HG02642 (cell line): ENCODE data around the gene MYO5B.
A peak's percentile ranks its signal among the peaks of the same experiment; 100 is the strongest.

Experiments
- ATAC-seq: cut with Tn5 transposase; IDR thresholded peaks from one replicate; pipeline ENCODE4 v1.9.1; 2021; ENCODE audit warnings: mild to moderate bottlenecking; ENCODE audit not compliant: unreplicated experiment, poor library complexity

The MYO5B gene

DNA sequence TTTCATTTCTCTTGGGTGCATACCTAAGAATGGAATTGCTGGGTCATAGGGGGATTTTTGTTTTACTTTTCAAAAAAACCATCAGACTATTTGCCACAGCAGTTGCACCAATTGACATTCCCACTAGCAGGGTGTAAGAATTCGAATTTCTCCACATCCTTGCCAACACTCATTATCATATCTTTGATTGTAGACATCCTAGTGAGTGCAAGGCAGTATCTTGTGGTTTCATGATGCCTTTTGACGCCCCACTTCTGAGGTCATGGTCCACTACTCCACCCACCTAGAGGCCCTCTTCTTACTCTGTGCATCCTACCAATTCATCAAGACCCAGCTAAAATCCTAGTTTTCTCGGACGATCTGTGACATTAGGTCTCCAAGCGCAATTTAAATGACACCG lies 161.9 kb downstream of the MYO5B start:
- no peak for ATAC-seq

DNA sequence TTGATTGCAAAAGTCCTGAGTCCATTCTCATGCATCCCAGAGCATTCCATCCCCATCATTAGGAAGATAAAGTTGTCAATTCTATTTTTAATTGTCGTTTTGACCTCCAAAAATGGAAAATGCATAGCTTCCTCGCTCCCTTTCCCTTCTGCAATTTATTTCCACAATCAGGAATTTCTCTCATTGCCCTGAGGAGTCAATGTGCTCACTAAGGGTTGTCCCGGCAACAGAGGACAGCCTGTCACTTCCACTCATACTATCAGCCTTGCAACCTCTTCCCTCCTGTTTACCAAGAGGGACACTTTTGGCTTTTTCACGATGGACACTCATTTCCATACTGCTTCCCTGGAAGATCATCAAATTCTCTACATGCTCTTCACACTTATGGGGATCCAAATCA lies 164.8 kb downstream of the MYO5B start:
- ATAC-seq, result no peak

DNA sequence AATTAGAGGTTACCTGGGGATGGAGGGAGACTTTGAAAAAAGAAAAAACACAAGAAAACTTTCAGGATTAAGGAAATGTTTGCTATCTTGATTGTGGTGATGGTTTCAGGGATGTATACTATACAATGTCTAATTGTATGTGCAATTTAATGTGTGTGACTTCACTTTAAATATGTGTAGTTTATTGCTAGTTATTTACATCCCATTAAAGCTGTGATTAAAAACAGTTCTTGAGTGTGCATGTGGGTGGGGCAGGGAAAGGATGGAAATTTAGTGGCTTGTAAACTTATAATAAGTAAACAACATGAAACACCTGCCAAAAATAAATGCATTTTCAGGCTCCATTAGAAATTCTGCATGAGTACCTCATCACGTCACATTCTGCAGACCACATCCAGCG lies 167.0 kb downstream of the MYO5B start:
- no peak for ATAC-seq

DNA sequence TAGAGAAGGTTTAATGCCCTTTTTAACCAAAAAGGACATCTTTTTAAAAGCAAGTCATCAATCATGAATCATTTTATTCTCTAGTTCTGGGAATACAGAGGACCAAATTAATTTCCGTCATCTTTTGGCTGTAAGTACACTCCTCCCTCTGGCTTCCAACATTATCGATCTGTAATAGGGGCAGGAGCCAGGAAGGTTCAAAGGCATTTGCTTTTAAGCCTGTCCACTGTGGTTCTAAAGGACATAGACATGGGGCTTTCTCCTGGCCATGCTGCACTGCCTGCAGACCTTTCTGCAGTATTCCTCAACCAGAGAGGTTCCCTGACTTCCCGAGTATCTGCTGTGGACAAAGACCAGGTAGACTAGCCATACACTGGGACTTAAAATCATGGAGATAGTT lies 170.5 kb downstream of the MYO5B start:
- no peak for ATAC-seq

DNA sequence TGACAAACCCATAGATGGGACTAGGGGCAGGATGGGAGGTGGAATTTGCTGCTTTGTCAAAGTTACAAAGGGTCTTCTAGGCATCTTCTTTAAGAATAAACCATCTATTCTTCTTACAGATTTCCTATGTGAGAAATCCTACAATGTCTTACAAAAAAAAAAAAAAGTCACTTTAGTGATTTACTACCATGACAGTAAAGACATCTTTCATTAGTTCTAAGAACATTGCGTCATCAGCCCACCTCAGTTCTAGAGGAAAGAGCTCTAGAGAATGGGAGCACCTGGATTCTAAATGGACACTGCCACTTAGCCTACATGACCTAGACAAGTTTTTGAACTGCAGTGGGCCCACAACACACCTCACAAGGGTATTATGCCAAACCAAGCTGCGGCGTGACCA lies 172.0 kb downstream of the MYO5B start:
- ATAC-seq, result no peak

DNA sequence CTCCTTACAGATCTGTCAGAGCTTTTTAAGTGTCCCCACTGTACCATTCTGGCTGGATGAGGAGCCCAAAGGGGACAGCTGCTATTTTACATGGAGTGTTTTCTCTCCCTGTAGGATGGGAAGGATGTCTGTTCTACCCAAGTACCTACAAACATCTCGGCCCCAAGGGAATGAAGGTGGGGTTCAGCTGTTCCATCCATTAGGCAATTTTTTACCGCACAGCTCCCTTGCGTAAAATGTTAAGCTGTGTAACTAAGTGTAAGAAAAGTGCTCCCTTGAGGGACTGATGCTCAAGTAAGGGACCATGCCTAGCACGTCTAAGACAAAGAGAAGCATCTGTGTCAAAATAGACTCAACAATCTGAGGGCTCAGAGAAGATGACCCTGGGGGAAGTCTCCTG lies 180.3 kb downstream of the MYO5B start:
- ATAC-seq, result no peak

DNA sequence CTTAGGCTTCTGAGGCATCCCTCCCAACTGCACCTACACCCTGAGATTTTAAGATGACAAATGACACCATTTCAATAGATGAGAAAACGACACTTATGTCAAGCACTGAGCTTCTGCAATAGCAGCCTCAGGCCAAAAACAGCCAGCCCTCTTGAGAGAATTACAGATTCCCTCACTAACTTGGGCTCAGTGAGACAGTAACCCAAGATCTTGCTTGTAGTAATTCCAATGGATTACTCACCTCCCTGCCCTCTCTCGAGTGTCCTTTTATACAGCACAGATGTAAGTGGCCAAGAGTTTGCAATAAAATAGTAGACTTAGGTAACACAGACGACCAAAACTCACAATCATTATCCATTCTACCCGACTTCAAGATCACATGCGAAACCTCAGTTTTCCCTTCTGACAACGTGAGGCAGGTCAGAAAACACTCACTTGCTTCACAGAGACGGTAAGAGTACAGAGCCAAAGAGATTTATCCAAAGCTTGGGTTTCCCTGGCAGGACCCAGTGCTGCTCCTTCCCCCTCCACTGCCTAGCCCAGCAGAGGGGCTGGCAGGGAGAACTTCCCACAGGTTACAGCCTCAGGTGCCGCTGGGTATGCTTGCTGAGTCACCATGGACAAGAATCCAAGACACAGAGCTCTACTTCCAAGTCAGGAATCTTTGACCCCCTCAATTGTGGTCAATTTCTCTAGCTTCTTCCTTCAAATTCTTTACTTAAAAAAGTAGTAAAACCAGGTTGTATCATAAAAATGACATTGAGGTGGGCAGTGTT lies 181.4 kb downstream of the MYO5B start:
- ATAC-seq, result no peak

DNA sequence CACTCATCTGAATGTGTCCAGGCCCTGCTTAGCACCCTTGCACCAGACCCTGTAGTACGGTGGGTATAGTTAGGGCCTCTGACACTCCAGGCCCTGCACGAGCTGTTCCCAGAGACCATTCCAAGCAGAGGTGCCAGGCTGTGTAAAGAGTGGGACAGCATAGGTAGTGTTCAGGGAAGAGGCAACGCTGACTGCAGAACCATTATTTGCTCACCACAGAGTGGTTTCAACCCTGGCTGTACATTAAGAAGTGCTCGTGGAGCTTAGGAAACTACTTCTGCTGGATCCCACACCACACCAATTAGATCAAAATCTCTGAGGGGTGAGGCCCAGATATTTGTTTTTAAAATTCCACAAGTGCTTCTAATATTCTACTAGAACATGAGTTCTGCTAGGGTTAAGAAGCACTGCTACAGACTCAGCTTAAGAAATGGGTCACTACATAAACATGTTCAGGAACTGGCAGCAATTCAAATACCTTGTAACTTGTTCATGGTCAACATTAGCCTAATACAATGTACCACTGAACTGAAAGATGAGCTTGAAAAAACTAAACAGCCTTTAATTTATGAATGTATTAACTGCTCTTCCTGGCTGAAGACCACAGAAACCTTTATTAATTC lies 183.0 kb downstream of the MYO5B start:
- no peak for ATAC-seq

DNA sequence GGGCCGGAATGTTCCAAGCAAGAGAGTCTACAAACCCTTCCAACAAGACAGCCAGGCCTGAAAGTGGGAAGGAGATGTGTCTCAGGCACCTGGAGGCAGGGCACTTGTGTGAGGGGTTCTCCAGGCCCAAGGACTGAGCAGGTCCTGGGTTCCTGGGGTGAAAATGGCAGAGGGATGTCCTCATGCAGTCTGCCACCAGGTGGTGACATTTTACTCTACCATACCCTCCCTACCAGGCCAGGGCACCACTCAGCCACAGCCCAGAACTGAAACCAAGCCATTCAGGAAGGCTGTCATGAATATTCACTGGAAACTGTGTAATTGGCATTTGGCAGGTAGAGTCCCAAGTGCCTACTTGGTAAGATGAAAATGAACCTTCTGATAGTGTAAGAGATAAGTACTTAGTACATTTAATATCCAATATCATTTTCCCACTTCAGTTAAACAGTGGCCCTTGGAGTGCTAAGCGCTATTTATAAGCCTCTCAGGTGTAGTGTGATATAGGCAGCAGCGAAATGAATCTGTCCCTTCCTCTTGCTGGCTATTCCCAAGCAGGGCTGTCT lies 185.1 kb downstream of the MYO5B start:
- peak; percentile 85 for ATAC-seq

DNA sequence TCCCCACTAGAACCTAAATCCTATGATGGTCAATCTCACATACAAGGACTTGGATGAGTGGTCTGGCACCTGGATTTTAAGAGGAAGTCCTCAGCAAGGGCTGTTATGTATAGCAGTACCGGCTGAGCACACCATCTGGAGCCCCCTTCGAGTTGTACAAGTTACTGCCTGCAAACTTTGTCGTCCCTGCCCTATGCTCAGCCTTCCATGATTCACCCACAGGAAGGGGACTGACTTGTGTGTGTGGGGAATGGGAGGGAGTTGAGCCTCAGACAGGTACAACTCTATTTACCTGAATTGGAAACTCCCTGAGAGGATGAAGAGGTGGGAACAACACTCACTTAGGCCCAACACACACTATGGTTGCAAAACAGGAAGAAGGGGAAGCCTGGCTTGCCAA lies 186.6 kb downstream of the MYO5B start:
- no peak for ATAC-seq

DNA sequence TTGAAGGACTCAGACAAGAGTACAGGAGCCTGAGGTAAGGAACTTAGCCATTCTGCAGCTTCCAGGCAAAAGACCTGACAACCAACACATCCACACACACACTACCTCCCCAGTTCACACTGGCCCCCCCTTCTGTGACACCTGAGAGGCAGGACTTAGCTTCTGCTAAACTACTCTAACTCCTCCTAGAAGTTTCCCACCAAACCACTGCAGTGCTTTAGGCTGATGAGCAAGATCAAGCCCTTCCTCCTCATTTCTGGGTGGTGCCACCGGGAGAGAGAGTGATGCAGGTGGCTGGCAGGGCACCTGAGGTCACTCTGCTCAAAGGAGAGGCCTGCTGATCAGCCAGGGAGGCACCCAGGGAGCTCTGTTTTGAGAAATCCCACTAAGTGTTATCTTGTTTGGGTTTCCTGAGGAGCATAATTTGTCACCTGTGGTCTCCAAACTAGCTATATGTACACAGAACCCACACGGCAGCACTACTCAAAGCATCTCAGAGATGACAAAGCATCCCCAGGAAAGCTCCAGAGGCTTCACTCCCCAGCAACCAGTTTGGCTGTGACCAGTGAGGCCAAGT lies 188.4 kb downstream of the MYO5B start:
- no peak for ATAC-seq

DNA sequence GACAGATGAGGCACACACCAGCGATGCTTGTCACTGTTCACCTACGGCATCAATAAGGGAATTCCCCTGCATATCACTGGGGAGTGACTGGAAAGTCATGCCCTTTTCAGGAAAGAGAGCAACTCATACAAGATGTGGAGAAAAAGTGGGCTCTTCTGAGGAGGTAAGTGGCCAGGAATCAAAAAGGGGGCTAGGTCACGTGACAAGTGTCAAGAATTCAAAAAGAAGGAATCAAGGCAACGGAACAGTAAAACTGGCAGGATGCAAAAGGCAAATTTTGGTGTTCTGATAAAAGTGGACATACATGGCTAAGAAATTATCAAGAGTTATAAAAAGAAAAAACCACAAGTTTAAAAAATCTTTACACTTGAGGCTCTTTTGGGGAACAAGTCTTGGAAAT lies 190.9 kb downstream of the MYO5B start:
- no peak for ATAC-seq

DNA sequence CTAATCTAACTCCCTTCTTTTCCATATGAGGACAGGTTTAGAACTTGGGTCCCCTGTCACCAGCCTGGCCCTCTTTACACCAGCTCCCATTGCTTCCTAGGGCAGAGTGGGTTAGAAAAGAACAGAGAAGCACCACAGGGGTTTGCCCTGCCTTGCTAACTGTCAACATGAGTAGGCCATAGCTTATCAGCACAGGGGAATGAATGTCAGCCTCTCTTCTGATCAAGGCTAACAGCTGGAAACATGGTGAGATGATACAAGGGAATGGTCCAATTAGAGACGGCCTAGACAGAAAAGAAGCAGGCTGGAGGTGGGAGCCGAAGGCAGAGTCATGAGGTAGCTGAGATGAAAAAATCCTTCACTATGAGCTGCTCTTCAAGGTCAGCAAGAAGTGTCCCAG lies 192.2 kb downstream of the MYO5B start:
- ATAC-seq, result no peak

DNA sequence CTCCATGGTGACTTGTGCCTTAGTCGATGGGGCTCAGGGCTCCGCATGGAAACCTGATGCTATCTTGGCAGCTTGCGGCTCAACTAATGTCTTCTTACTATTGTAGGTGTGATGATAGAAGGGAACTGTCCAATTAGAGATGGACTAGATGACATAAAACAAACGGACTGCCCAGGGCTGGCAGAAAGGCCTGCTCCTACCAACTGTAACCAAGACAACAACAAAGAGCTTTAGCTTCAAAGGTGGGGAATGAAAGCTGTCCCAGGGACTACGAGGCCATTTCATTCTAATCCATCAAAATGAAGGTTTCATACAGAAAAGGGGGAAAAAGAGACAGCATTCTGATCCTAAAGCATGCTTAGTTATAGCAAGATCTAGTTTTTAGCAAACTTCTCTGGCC lies 194.7 kb downstream of the MYO5B start:
- no peak for ATAC-seq

DNA sequence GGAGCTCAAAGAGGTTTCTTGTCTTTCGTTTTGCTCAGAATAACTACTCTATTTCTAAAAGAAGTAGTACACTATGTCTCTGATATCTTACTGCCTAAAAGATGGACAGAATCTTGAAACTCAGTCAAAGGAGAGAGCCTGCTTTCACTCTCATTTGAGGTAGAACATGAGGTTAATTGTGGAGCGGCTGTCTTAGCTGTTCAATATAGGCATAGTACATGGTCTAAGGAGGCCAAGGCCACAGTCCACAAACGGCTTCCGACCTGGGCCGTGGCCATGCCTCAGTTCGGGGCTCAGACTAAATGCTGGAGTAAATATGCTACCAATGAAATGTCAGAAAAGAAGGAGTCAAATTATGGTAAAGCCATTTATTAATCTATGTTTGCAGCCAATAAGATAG lies 195.8 kb downstream of the MYO5B start:
- ATAC-seq, result no peak

DNA sequence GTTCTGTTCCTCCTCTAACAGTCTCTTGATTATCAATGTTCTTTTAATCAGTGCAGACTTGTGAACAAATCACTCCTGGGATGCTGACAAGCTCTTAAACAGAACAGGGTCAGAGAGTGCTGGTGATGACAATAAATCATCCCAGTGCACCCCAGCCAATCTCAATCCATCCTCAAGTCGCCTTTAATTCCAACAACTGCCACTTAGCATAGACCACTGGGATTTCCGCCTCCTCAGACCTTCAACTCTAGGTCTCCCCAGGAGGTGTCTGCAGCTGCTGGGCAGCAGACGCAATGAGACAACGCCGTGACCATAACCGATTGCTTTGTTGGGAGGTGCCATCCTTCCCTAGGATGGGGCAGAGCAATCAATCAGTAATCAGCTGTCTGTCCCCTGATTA lies 197.4 kb downstream of the MYO5B start:
- no peak for ATAC-seq

DNA sequence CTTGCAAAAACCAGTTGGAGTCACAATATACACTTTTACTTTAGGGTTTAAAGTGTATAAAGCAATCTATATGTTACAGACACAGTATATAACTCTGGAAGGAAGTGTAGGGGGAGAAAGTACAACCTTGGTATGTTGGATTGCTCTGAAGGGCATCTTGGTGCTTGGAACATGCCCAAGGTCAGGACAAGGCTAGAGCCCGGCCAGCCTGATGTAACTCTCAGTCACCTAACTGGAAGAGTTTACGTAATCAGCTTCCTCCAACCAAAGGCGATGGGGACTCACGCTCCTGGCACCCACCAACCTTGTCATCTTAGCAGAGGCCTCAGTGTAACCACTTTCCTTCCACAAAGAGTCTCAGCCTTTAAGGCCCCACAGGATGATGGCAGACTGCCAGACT lies 200.5 kb downstream of the MYO5B start:
- no peak for ATAC-seq

DNA sequence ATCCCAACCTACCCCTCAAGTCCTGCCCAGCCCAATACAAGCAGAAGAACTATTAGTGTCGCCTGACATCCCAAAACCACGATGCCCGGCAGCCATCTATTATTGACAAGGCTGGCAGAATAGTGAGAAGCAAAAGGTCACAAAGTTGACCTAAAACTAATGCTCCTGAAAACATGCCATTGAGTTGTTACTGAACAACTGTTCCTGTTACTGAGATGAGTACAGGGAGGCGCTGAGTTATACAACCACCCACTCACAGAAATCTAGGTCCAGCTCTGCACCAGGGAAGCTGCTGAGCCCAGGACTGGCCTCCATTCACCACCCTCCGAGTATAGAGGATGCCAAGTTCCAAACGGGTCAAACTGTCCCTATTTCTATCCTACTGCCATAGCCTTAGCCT lies 201.6 kb downstream of the MYO5B start:
- no peak for ATAC-seq

DNA sequence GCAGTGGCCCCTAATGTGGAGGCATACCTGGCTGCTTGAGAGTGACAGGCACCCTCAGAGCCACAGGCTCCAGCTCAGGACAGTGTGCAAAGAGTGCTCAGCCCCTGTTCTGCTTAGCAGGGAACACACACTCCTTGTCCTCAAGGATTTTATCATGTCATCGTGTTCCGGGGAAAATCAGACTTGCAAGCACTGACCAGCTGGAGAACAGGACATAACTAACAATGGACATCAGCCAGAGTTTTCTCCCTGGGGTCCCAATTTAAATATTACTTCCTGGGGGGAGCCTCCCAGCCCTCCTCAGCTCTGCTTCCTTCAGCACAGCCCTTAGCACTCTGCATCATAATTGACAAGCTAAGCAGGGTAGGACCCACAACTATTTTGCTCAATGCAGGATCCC lies 206.2 kb downstream of the MYO5B start:
- no peak for ATAC-seq

DNA sequence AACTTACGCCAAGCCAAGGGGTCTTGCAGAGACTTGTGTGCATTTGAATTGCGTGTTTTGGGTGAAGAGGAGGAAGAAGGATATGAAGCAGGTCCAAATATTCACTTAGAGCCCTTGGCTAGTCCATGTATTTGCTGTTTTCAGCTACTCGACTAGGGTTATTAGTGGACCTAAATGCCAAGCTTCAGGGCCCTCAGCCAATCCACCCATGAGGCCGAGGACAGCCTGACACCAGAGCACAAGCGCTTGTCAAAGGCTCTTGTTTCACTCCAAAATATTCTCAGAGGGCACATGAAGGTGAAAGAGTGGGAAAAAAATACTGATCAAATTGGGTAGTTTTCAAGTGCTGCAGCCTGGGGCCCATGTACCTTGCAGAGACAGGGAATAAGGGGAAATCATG lies 206.8 kb downstream of the MYO5B start:
- ATAC-seq, result no peak

DNA sequence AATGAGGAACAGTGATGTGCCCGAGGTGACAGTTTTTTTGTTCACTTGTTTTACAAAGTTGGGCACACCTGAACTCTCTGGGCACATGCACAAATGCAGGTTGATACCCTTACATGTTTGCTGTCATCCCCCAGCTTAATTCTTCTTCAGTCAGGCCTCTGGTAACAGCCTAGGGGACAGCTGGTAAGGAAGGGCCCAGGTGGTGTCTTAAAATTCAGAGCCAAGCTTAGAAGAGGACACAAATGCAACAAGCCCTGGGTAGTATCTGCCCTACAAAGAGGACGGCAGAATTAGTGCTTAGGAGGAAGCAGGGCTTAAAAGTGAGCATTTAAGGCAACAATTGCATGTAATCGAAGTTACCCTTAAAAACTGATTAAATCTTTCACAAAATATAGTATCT lies 209.7 kb downstream of the MYO5B start:
- no peak for ATAC-seq

DNA sequence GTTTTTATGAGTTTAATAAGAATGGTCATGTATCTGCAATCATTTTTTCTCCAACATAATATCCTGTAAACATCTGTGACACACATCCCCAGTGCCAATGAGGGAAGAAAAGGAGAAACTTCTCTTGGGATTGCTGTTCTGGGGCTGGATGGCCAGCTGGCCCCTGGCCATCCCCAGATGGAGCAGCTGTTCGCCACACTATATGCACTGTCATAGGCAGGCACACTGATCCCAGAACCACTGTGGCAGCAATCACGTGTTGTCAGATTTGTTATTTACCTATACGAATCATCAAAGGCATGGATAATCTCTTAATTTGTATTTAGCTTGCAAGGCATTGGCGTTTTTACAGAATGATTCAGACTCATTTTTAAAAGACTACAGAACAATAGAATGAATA lies 214.1 kb downstream of the MYO5B start:
- ATAC-seq, result no peak
